Measurements from ENCODE around the gene VPS51.
"Not testable (repeated sequence)": the region's sequence is repeated elsewhere in the genome, so short reads cannot be mapped to it uniquely, and the experiment has no call there.

Gene VPS51

GRCh38 chr11:65108469-65109123 is 12.6 kb downstream of the VPS51 start:
- DNase-seq = no peak

GRCh38 chr11:65109231-65110198 is 13.5 kb downstream of the VPS51 start:
- no peak for DNase-seq

DNA sequence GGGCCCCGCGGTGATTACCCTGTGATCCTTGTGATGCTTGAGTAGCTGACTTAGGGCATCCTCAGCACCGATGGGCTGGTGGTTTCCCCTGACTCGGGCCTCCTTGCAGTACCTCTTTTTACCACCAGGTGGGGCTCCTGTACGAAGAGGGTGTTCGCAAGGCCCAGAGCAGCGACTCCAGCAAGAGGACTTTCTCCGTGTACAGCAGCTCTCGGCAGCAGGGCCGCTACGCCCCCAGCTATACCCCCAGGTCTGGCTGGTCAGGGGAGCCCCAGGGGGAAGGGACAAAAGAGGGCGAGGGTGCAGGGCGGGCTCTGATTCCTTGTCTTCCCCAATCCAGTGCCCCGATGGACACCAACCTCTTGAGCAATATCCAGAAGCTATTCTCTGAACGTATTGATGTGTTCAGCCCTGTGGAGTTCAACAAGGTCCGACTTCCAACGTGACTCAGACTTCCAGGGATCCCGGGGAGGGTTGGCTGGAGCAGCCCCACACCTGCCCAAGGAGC is 14.4 kb downstream of the VPS51 start:
- DNase-seq = peak; percentile 66

GRCh38 chr11:65111159-65111743 is 15.2 kb downstream of the VPS51 start:
- no peak for DNase-seq

DNA sequence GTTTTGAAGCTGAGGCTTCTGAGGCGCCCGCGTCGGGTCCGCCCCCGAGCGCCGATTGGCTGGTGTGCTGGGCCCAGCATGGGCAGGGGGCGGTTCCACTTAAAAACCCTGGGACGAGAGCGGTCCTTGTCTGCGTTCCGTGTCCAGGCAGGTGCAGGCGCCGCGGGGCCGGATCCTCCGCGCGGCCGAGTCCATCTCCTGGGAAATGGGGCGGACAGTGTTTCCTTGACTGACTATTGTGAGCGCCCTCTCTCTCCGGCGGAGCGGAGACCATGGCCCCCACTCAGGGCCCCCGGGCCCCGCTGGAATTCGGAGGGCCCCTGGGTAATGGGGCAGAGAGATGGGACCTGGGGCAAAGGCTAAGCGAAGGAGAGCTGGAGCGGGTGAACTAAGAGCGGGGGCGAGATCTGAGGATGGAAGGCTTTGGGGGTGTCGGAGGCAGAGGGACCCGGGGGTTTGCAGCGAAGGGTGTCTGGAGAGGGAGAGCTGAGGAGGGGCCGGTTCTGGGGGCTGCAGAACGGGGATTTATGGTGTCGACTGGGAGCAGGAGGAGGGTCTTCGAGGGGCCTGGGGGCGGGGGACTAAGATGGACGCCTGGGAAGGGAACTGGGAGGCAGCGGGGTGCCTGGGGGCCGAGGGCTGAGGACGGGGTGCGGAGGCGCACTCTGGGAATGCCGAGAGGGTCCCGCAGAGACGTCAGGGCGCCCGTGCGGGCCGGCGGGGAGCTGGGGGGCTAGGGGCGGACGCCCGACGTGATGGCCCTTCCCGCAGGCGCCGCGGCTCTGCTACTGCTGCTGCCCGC is 15.9 kb downstream of the VPS51 start, which contains the start of gene TM7SF2:
TM7SF2 (plus strand) TSS at position 129 of the 802 bp plus-strand sequence; CDS start at position 273, 144 bp downstream.
- DNase-seq = peak; percentile 98

GRCh38 chr11:65112546-65113360 is 16.7 kb downstream of the VPS51 start:
- DNase-seq = peak; percentile 53

DNA sequence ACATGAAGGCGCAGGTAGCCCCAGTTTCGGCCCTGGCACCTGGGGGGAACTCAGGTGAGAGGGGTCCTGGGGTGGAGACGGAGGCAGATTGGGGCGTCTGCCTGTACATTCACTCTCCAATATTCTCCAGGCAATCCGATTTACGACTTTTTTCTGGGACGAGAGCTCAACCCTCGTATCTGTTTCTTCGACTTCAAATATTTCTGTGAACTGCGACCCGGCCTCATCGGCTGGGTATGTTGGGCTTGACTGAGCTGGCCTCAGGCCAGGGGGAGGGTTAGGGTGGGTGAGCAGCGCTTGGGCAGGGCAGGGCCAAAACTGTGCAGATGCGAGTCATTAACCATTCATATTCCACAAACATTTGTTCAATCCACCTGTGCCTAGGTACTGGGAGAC is 17.3 kb downstream of the VPS51 start:
- DNase-seq = no peak

DNA sequence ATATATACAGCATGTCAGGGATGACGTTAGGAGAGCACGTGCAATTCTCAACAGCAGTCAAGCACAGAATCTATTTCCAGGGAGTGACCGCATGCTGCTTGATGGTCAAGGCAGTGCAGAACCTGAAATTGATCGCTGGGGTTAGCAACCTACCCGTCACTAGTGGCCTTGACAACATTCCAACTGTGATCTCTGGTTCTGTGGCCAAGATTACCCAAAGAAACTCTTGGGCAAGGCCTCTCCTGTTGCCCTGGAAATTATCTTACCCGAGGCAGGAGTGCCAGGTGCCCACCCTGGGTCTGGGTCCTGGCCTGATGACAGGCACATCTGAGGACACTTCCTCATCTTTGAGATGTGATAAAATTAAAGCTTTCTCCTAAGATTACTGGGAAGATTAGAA is 17.8 kb downstream of the VPS51 start:
- no peak for DNase-seq

DNA sequence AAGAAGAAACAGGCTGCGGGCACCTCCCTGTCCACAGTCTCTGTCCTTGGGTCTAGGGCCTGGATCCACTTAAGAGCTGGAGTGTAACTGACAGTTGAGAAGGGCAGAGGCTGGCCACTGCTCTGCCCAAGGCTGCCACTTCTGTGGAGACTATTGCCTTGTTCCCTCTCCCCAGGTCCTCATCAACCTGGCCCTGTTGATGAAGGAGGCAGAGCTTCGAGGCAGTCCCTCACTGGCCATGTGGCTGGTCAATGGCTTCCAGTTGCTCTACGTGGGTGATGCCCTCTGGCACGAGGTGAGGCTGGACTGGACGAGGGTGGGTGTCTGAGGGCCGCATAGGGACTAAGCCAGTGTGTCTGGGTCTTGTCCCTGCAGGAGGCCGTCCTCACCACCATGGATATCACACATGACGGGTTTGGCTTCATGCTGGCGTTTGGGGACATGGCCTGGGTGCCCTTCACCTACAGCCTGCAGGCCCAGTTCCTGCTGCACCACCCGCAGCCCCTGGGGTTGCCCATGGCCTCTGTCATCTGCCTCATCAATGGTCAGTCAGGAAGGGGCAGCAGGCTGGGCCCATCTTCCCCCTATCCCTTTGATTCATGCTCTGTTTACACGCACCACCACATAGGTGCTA is 18.6 kb downstream of the VPS51 start:
- no peak for DNase-seq

DNA sequence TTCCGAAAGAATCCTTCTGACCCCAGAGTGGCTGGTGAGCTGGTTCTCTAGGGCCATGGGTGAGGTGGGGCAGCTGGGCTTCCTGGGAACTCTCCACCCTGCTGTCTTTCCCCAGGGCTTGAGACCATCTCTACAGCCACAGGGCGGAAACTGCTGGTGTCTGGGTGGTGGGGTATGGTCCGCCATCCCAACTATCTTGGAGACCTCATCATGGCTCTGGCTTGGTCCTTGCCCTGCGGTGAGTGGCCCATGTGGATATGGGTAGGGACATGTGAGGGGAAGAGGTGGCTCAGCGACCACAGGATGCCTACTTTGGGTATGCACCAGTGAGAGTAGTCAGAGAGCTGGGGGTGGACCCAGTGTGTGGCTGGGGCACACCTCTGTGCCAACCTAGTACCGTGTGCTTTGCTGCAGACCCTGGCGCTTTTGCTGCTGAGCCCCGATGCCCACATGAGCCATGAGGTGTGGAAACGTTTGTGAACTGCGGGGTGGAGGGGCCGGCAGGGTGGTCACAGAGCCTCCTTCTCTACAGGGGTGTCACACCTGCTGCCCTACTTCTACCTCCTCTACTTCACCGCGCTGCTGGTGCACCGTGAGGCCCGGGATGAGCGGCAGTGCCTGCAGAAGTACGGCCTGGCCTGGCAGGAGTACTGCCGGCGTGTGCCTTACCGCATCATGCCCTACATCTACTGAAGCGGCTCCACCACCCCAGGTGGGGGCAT is 19.5 kb downstream of the VPS51 start:
- DNase-seq = no peak

- DNase-seq = peak; percentile 23
Observed at GRCh38 chr11:65116370-65117205, 20.6 kb downstream of the VPS51 start.

GRCh38 chr11:65117206-65118096 is 21.4 kb downstream of the VPS51 start, which contains the start of gene ZNHIT2:
Gene ZNHIT2 (minus strand): TSS chr11:65117701. CDS start chr11:65117653, 48 bp downstream.
- DNase-seq = peak; percentile 99

- no peak for DNase-seq
Observed at GRCh38 chr11:65118097-65118837, 22.3 kb downstream of the VPS51 start.

DNA sequence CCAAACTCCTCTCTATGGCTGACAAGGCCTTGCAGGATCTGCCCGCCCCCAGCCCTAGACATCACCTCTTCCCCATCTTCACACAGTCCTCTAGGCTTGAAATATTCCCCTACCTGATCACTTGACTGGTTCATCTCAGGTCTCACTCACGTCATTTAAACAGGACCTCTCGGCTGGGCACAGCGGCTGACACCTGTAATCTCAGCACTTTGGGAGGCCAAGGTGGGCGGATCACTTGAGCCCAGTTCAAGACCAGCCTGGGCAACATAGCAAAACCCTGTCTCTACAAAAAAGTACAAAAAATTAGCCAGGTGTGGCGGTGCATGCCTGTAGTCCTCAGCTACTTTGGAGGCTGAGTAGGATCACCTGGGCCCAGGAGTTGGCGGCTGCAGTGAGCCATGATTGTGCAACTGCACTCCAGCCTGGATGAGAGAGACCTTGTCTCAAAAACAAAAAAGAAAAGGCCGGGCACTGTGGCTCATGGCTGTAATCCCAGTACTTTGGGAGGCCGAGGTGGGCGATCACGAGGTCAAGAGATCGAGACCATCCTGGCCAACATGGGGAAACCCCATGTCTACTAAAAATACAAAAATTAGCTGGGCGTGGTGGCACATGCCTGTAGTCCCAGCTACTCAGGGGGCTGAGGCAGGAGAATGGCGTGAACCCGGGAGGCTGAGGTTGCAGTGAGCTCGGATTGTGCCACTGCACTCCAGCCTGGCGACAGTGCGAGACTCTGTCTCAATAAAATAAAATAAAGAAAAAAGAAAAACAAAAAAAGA is 23.1 kb downstream of the VPS51 start:
- not testable (repeated sequence) for DNase-seq

DNA sequence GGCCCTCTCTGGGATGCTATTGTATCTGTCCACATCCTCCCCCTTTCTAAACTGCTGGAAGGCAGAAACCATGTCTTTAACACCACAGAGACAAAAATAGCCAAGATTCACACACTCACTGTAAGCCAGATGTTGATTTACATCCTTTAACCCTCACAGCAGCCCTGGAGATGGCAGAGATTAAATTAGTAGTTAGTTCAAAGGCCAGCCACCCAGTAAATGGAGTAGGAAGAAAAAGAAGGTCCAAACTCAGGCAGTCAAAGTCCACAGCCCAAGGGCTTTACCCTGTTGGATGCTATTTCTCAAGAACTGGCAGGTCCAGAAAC is 23.6 kb downstream of the VPS51 start:
- no peak for DNase-seq

DNA sequence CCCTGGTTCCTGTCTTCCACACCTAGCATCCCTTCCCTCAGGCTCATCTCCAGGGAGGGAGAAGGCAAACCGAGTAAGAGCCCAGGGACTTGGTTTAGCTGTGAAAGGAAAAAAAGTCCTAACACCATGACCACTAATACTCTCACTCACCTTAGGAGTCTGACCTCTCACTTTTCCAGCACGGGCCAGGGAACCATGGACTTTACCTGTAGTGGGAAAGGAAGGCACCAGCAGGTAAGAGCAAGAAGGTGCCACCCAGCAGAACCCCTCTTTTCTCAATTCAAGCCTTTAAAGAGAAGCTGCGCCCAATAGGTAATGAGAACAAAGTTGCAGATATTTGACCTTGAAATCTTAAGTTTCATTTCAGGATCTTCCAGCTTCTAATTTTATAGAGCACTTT is 24.8 kb downstream of the VPS51 start:
- no peak for DNase-seq

DNA sequence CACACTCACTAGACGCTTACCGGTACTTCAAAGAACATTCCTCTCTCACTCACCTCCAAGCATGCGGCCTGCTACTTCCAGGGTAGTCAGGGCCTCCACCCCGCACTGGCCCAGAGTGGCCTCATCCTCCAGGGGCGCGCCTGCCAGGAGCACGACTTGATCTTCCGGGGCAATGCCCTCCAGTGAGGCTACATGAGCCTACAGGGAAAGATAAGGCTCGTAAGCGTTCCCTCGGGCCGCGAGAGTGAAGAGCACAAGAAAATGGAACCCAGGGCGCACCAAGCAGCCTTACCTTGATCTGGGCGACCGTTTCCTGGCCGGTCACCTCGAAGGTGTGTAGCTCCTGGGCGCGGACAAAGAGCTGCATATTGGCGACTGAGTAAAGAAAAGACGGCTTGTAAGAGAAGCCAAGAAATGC is 25.4 kb downstream of the VPS51 start:
- no peak for DNase-seq

Measured in NCI-H774 (cell line).